ENCODE measurements around the gene BCL2L1. TPM values are rescaled to one million over a fixed set of nuclear protein-coding genes. Genes with fewer than 3 reads are reported as not detected.

BCL2L1 gene
- total RNA-seq, 1 donor from 2014 or later: 60.0 TPM

- Histone ChIP-seq H3K9ac (no peak overlapping the region), H3K79me2 (ENCODE audit: low read depth) (peaks cover 44% of the 10 kb centered on the region), H3K27ac (no peak overlapping the region), H3K4me3 (no peak overlapping the region), H3K9me3 (ENCODE audit: low read depth) (no peaks in the 10 kb centered on the region), H3K36me3 (no peaks in the 10 kb centered on the region), H3K27me3 (no peaks in the 10 kb centered on the region), H3F3A (ENCODE audit: low read depth) (peaks cover 15% of the 10 kb centered on the region), H3K4me2 (no peak overlapping the region), H2AFZ (replicated peaks) (no peak overlapping the region), H4K20me1 (ENCODE audit: low read depth) (peaks cover 6% of the 10 kb centered on the region), H3K4me1 (peaks cover 27% of the 10 kb centered on the region)
- Mint-ChIP-seq H3K27ac (no peak overlapping the region), H3K27me3 (ENCODE audit: insufficient read depth, low read depth) (peaks cover 3% of the 10 kb centered on the region), H3K4me3 (no peak overlapping the region), H3K4me1 (peaks cover 26% of the 10 kb centered on the region), H3K9me3 (no peaks in the 10 kb centered on the region), H3K36me3 (peaks cover 19% of the 10 kb centered on the region)
- DNase-seq (ENCODE audit: low spot score): no peak
- TF ChIP-seq CTCF (IDR thresholded peaks at IDR 0.05) (no peak), EZH2 (IDR thresholded peaks at IDR 0.05) (no peak), EZH2phosphoT487 (IDR thresholded peaks at IDR 0.05) (no peak)
Observed at GRCh38 chr20:31681769-31682168, 40.9 kb downstream of the BCL2L1 start.

- no peaks in the 10 kb centered on the region for H3K27me3 ChIP-seq
- H3K9ac ChIP-seq: no peak overlapping the region
- peaks cover 10% of the 10 kb centered on the region for H3F3A ChIP-seq (ENCODE audit: low read depth)
- H3K79me2 ChIP-seq (ENCODE audit: low read depth): peaks cover 46% of the 10 kb centered on the region
- H3K4me3 ChIP-seq: no peak overlapping the region
- Mint-ChIP-seq H3K9me3 (no peaks in the 10 kb centered on the region), H3K4me1 (peaks cover 29% of the 10 kb centered on the region), H3K36me3 (peaks cover 16% of the 10 kb centered on the region), H3K27ac (peak overlapping the region; percentile 6), H3K27me3 (ENCODE audit: insufficient read depth, low read depth) (peaks cover 5% of the 10 kb centered on the region), H3K4me3 (no peak overlapping the region)
- no peaks in the 10 kb centered on the region for H3K9me3 ChIP-seq (ENCODE audit: low read depth)
- no peak overlapping the region for H3K4me2 ChIP-seq
- no peak overlapping the region for H3K27ac ChIP-seq
- TF ChIP-seq EZH2phosphoT487 (IDR thresholded peaks at IDR 0.05) (no peak), EZH2 (IDR thresholded peaks at IDR 0.05) (no peak), CTCF (IDR thresholded peaks at IDR 0.05) (no peak)
- H3K36me3 ChIP-seq: no peaks in the 10 kb centered on the region
- H4K20me1 ChIP-seq (ENCODE audit: low read depth): peaks cover 6% of the 10 kb centered on the region
- H2AFZ ChIP-seq (replicated peaks): no peak overlapping the region
- DNase-seq (ENCODE audit: low spot score): no peak
- peaks cover 27% of the 10 kb centered on the region for H3K4me1 ChIP-seq
Observed at GRCh38 chr20:31681128-31681727, 41.4 kb downstream of the BCL2L1 start.

GRCh38 chr20:31680286-31681127 lies 42.2 kb downstream of the BCL2L1 start:
- Mint-ChIP-seq H3K4me1 (peaks cover 24% of the 10 kb centered on the region), H3K27ac (no peak overlapping the region), H3K27me3 (ENCODE audit: insufficient read depth, low read depth) (peaks cover 6% of the 10 kb centered on the region), H3K9me3 (no peaks in the 10 kb centered on the region), H3K36me3 (peaks cover 13% of the 10 kb centered on the region), H3K4me3 (no peak overlapping the region)
- no peaks in the 10 kb centered on the region for H3K36me3 ChIP-seq
- H3K9me3 ChIP-seq (ENCODE audit: low read depth): no peaks in the 10 kb centered on the region
- H3F3A ChIP-seq (ENCODE audit: low read depth): peaks cover 9% of the 10 kb centered on the region
- H3K4me3 ChIP-seq: no peak overlapping the region
- H3K4me2 ChIP-seq: no peak overlapping the region
- no peaks in the 10 kb centered on the region for H3K27me3 ChIP-seq
- H4K20me1 ChIP-seq (ENCODE audit: low read depth): peaks cover 6% of the 10 kb centered on the region
- H3K79me2 ChIP-seq (ENCODE audit: low read depth): peaks cover 46% of the 10 kb centered on the region
- peaks cover 24% of the 10 kb centered on the region for H3K4me1 ChIP-seq
- no peak overlapping the region for H2AFZ ChIP-seq (replicated peaks)
- no peak overlapping the region for H3K9ac ChIP-seq
- DNase-seq (ENCODE audit: low spot score): no peak
- peak overlapping the region; percentile 10 for H3K27ac ChIP-seq
- no peak for TF ChIP-seq EZH2phosphoT487 (IDR thresholded peaks at IDR 0.05)
- TF ChIP-seq CTCF (IDR thresholded peaks at IDR 0.05): no peak
- no peak for TF ChIP-seq EZH2 (IDR thresholded peaks at IDR 0.05)

All from neural progenitor cell (in vitro differentiated cells).